GM18498 (cell line): ENCODE data around the gene HS6ST3.

Experiments used
- ATAC-seq: cut with Tn5 transposase; IDR thresholded peaks from one replicate; pipeline ENCODE4 v1.9.1; 2021; ENCODE audit warnings: mild to moderate bottlenecking, moderate library complexity; ENCODE audit not compliant: unreplicated experiment

Gene HS6ST3

DNA sequence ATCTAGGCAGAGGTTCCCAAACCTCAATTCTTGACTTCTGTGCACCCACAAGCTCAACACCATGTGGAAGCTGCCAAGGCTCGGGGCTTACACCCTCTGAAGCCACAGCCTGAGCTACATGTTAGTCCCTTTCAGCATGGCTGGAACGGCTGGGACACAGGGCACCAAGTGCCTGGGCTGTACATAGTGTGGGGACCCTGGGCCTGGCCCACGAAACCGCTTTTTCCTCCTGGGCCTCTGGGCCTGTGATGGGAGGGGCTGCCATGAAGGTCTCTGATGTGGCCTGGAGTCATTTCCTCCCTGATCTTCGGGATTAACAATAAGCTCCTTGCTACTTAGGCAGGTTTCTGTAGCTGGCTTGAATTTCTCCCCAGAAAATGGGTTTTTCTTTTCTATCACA lies 108.1 kb downstream of the HS6ST3 start:
- no peak for ATAC-seq

- ATAC-seq: no peak
Measured at GRCh38 chr13:96199315-96199714, 109.4 kb downstream of the HS6ST3 start.

- ATAC-seq: no peak
Measured at GRCh38 chr13:96200810-96201209, 110.9 kb downstream of the HS6ST3 start.

- ATAC-seq: no peak
Measured at GRCh38 chr13:96202315-96202714, 112.4 kb downstream of the HS6ST3 start.

GRCh38 chr13:96203471-96203870 lies 113.6 kb downstream of the HS6ST3 start:
- no peak for ATAC-seq

DNA sequence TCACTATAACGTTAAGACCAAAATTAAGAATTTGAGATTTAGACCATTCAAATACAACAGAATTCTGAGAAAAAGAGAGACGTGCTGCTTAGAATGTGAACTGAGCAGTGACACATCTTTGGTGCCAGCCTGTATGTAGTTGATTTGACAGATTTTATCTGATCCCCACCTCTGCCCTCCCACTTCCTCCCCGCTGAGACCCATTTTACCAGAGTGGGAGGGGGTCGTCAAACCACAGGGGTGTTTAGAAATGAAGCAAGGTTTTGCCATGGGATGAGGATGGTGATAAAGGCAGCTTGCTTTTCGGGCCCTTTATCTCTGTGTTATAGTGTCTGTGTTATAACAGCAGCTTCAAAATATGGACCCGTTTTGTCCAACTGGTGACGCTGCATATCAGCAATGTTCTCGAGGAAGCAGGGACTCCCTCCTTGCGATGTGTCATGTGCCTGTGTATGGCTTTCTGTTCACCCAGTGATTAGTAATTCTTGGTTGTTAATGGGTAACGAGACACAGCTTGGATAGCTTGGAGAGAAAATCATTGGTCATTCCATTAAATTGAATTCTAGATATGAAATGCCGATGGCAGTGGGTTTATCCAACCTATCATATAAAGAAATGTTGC lies 125.0 kb downstream of the HS6ST3 start:
- ATAC-seq: no peak

DNA sequence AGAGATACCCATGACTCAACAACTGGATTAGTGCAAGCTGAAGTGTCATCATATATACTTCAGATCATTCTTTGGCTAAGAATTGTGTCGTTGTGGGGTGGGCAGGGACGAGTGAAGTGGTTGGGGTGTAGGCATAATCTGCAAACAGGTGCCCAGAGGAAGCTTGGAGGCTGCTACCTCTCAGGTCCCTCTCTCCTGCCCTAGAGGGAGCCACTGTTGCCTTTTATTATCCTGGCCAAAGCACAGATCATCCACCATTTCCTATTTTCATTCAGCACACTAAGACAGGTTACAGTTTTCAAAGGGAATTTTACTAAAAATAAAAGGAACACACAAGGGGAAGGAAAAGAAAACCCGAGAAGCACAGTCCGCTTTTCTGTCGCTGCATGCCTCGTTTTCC lies 126.6 kb downstream of the HS6ST3 start:
- no peak for ATAC-seq

- no peak for ATAC-seq
Measured at GRCh38 chr13:96218475-96218874, 128.6 kb downstream of the HS6ST3 start.

- no peak for ATAC-seq
Measured at GRCh38 chr13:96221471-96221870, 131.6 kb downstream of the HS6ST3 start.

- ATAC-seq: no peak
Measured at GRCh38 chr13:96223231-96223630, 133.3 kb downstream of the HS6ST3 start.

DNA sequence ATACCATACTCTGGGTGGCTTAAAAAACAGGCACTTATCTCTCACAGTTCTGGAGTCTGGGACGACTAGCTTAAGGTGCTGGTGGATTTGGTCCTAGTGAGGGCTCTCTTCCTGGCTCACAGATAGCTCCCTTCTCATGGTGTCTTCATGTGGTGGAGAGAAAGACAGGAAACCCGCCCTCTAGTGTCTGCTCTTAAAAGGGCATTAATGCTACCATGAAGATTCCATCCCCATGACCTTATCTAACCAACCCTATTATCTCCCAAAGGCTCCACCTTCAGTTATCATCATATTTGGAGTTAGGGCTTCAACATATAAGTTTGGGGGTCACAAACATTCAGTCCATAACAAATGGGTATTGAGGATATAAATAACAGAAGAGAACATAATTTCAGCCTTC lies 139.4 kb downstream of the HS6ST3 start:
- peak; percentile 82 for ATAC-seq

- ATAC-seq: no peak
Measured at GRCh38 chr13:96238241-96238640, 148.3 kb downstream of the HS6ST3 start.

GRCh38 chr13:96238861-96239260 lies 149.0 kb downstream of the HS6ST3 start:
- ATAC-seq: no peak

DNA sequence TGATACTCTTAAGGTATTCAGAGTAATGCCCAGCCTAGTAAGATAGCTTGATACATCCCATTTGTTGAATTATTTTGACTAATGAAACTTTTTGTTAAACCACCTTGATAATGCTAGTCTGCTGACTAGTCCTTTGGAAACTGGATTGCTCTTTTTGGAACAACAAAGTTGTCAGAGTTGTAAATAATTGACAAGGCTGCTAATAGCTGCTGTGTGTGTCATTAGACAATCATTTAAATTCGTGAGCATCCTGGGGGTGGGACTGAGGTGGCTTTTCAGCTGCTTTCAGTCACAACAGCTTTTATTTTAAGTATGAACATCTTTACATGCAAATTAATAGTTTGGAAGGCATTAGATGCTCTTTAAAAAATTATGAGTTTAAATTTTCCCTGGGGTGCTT lies 153.5 kb downstream of the HS6ST3 start:
- ATAC-seq: no peak

GRCh38 chr13:96248103-96248502 lies 158.2 kb downstream of the HS6ST3 start:
- no peak for ATAC-seq

DNA sequence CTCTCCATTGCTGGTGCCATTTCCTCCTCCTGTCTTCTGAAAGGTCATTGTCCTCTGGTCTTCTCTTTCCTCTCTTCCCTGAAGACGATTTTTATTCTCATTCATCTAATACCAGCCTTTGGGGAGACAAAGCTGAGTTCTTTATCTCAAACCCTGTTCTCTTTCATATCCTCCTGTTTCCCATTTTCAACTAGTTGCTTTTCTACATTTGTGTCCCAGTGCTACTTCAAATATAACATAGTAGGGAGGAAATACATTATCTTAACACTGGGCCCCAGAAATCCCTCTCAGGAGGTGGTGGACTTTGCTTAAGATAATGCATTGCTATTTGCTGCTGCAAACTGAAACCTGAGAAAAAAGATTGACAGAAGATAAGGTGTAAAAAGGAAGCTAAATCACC lies 159.1 kb downstream of the HS6ST3 start:
- ATAC-seq: no peak

GRCh38 chr13:96252903-96253302 lies 163.0 kb downstream of the HS6ST3 start:
- no peak for ATAC-seq

- ATAC-seq: no peak
Measured at GRCh38 chr13:96273196-96273595, 183.3 kb downstream of the HS6ST3 start.

- ATAC-seq: no peak
Measured at GRCh38 chr13:96274046-96274445, 184.1 kb downstream of the HS6ST3 start.

GRCh38 chr13:96279904-96280303 lies 190.0 kb downstream of the HS6ST3 start:
- ATAC-seq: no peak

- no peak for ATAC-seq
Measured at GRCh38 chr13:96284971-96285370, 195.1 kb downstream of the HS6ST3 start.

DNA sequence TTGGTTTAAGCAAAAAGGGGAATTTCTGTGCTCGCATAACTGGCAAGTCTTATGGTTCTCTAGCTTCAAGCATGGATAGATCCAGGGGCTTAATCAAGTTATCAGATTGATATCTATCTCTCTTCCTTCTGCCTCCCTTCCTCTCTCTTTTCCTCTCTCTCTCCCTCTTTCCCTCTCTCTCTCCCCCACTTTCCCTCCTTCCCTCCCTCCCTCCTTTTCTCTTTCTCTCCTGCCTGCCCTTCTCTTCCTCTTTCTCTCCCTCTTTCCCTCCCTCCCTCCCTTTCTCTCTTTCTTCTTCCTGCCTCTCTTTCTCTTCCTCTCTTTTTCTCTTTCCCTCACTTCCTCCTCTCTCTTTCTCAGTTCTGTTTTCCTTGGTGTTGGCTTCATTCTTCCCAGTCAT lies 195.8 kb downstream of the HS6ST3 start:
- no peak for ATAC-seq
